Neural cell (in vitro differentiated cells): ENCODE results near the gene PUS7.

Experiments
- CTCF ChIP-seq: fragments of 450-650 bp; IDR thresholded peaks from 2 replicates; pipeline ENCODE4 v1.5.1; 2014; ENCODE audit warnings: antibody characterized with exemption, mild to moderate bottlenecking, moderate library complexity; ENCODE audit not compliant: poor library complexity, severe bottlenecking
- EP300 ChIP-seq: fragments of 450-650 bp; conservative IDR thresholded peaks from 2 replicates; pipeline ENCODE4 v1.6.1; 2014; ENCODE audit warnings: antibody characterized with exemption, mild to moderate bottlenecking, moderate library complexity; ENCODE audit not compliant: poor library complexity, severe bottlenecking
- EZH2 ChIP-seq: fragments of 200-600, 300-800 bp; shearing (Covaris generic), sonication (generic); IDR thresholded peaks from 2 replicates; pipeline ENCODE4 v1.6.1; 2014; ENCODE audit warnings: antibody characterized with exemption, low read length, borderline replicate concordance, mild to moderate bottlenecking; ENCODE audit not compliant: insufficient read depth, poor library complexity, severe bottlenecking
- MXI1 ChIP-seq: fragments of 450-650 bp; conservative IDR thresholded peaks from 2 replicates; pipeline ENCODE4 v1.6.1; 2014; ENCODE audit warnings: antibody characterized with exemption, mild to moderate bottlenecking; ENCODE audit not compliant: poor library complexity, severe bottlenecking
- POLR2AphosphoS5 ChIP-seq: IDR thresholded peaks from 2 replicates; pipeline ENCODE4 v1.6.1; 2012
- RAD21 ChIP-seq: fragments of 450-650 bp; conservative IDR thresholded peaks from 2 replicates; pipeline ENCODE4 v1.6.1; 2014; ENCODE audit warnings: antibody characterized with exemption, mild to moderate bottlenecking, moderate library complexity
- REST ChIP-seq: IDR thresholded peaks from 2 replicates; pipeline ENCODE4 v1.6.1; 2012; ENCODE audit warnings: borderline replicate concordance
- SMC3 ChIP-seq: fragments of 450-650 bp; conservative IDR thresholded peaks from 2 replicates; pipeline ENCODE4 v1.6.1; 2014; ENCODE audit warnings: antibody characterized with exemption, mild to moderate bottlenecking, moderate library complexity; ENCODE audit not compliant: poor library complexity
- TAF1 ChIP-seq: IDR thresholded peaks from 2 replicates; pipeline ENCODE4 v1.6.1; 2012; ENCODE audit warnings: low read depth

- TF ChIP-seq CTCF (no peak), EZH2 (no peak), REST (no peak), RAD21 (no peak), POLR2AphosphoS5 (no peak), EP300 (no peak), MXI1 (no peak), TAF1 (no peak), SMC3 (no peak)
Observed at GRCh38 chr7:105521027-105521716, 899 bp downstream of the PUS7 start.
